Neural progenitor cell (in vitro differentiated cells): Measurements from ENCODE around the gene SMIM28.

Experiments used
- CTCF ChIP-seq: fragments of 200-600 bp; sonication (generic); IDR thresholded peaks from 2 replicates; pipeline ENCODE4 v1.5.1; 2017; ENCODE audit warnings: antibody characterized with exemption, mild to moderate bottlenecking
- EZH2 ChIP-seq: fragments of 200-600 bp; sonication (generic); IDR thresholded peaks from 2 replicates; pipeline ENCODE4 v1.6.1; 2017; ENCODE audit warnings: antibody characterized with exemption, mild to moderate bottlenecking, moderate library complexity

- TF ChIP-seq CTCF, result no peak
- TF ChIP-seq EZH2, result no peak
Observed at GRCh38 chr6:138347864-138348263, 29.8 kb upstream of the SMIM28 start.
